Fibroblast of upper back skin (primary cell): ENCODE results near the gene PAPSS2.
A peak's percentile ranks its signal among the peaks of the same experiment; 100 is the strongest.
"Not testable (repeated sequence)": the region's sequence is repeated elsewhere in the genome, so short reads cannot be mapped to it uniquely, and the experiment has no call there.

ENCODE experiments used
- DNase-seq: peaks from one replicate; pipeline ENCODE4 v3.0.0-alpha.2; 2013

The PAPSS2 gene

GRCh38 chr10:87712913-87713616 lies 53.4 kb downstream of the PAPSS2 start:
- DNase-seq, result no peak

GRCh38 chr10:87713707-87714106 lies 54.0 kb downstream of the PAPSS2 start:
- DNase-seq, result no peak

DNA sequence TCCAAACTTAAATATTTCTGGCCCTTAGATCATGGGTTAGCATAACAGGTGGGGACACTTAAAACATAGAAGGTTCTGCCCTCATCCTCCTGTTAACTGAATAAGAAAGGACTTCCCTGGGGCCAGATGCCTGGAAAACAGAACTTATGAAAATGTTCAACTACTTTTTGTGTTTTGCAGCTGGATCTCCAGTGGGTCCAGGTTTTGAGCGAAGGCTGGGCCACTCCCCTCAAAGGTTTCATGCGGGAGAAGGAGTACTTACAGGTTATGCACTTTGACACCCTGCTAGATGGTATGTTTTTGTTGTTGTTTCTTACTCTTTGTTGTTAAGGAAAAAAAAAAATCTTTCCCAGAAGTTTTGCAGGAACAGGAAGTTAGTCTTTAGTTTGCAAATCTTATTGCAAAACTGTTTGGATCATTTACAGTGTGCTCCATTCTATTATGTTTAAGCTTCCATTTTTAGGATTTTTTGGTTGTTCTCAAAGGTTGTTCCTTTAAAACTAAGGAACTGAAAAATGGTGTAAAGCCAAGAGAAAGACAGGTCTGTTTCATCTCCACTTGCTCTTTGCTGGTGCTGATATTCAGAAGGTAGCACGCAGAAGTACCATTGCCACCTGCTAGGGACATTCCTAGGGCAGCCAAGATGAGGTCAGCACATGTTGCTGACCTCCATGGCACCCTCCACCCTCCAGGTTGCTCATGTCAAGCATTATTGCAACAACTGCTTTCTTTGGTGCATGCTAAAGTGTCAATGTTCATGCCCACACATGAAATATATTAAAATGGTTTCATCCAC lies 56.1 kb downstream of the PAPSS2 start:
- no peak for DNase-seq

- DNase-seq, result no peak
Observed at GRCh38 chr10:87716348-87716670, 56.6 kb downstream of the PAPSS2 start.

- no peak for DNase-seq
Observed at GRCh38 chr10:87720665-87721064, 61.0 kb downstream of the PAPSS2 start.

DNA sequence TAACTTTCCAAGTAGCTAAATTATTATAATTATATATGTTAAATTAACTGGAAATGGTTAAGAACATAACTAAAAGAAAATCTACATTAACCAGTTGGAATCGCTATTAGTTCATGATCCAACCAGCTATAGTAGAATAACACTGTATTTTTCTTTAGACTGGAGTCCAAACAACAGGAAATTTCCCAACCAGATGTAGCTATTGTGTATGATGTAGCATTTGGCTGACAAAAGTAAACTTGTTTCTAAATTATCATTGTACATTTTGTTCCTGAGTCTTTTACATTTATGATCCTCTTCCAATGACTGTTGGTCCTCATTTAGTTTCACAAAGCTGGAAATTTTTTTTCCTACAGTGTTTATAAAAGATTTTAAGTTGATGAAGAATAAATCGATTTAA lies 62.1 kb downstream of the PAPSS2 start:
- no peak for DNase-seq

- DNase-seq, result no peak
Observed at GRCh38 chr10:87722716-87723115, 63.0 kb downstream of the PAPSS2 start.

GRCh38 chr10:87723500-87723899 lies 63.8 kb downstream of the PAPSS2 start:
- no peak for DNase-seq

DNA sequence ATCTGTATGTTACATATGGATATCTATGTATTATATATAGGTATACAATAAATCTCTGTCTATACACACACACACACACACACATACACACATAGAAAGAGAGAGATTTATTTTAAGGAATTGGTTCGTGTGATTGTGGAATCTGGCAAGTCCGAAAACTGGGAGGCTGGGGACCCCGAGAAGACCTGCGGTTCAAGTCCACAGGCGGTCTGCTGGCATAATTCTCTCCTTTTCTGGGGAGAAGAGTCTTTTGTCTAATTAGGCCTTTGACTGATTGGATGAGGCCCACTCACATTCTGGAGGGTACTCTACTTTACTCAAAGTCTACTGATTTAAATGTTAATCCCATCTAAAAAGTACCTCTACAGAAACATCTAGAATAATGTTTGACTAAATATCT lies 65.1 kb downstream of the PAPSS2 start:
- DNase-seq, result no peak

DNA sequence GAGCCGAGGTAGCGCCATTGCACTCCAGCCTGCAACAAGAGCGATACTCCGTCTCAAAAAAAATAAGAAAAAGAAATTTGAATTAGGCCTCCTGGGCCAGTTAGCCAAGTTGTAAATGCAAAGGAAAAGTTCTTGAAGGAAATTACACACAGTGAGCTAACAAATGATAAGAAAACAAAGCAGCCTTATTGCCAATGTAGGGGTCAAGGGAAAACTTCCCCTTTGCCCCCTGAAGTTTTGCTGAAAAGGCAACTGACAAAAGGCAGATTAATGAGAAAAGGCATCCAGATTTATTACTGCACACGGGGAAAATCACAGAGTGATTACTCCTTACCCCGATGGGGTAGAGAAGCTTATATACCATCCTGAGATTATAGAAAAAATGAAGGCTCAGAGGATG lies 70.3 kb downstream of the PAPSS2 start:
- no peak for DNase-seq

- DNase-seq, result no peak
Observed at GRCh38 chr10:87733081-87733480, 73.4 kb downstream of the PAPSS2 start.

DNA sequence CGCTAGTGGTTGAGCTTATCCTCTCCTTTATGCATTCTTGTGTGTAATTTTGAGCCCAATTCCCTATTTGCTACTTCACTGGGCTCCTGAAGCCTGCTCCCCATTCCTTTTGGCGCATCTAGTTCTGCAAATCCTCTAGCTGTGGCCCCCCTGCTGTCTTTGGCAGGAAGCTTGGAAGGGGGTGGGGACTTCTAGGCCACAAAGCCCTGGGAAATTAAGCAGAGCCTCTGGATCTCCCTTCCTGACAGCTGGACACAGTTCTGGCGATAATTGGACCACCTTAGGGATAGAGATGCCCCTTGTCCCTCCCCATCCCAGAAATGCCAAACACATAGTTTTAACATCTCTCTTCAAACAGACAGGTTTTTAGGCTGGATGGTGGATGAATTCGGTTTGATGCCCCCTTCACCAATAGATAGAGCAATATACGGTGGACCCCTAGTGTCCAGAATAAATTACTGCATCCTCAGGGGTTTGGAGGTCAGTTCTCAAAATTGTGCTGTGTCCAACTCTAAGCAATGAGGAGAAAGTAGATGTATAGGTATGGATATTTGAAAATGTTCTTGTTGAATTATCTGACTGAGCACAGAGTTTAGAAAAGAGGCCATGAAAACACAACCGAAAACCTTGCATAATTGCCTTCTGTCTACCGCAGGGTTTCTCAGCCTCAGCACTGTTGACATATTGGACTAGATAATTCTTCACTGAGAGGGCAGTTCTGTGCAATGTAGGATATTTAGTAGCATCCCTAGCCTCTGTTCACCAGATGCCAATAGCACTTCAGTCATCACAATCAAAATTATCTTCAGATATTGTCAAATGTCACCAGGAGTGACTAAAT lies 75.5 kb downstream of the PAPSS2 start:
- DNase-seq, result peak; percentile 68

DNA sequence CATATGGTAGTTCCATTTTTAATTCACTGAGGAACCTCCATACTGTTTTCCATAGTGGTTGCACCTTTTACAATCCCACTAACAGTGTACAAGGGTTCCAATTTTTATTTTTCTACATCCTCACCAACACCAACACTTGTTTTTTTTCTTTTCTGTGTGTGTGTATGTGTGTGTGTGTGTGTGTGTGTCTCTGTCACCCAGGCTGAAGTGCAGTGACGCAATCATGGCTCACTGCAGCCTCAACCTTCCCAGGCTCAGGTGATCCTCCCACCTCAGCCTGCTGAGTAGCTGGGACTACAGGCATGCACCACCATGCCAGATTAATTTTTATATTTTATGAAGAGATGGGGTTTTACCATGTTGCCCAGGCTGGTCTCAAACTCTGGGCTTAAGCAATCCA lies 78.6 kb downstream of the PAPSS2 start:
- not testable (repeated sequence) for DNase-seq

DNA sequence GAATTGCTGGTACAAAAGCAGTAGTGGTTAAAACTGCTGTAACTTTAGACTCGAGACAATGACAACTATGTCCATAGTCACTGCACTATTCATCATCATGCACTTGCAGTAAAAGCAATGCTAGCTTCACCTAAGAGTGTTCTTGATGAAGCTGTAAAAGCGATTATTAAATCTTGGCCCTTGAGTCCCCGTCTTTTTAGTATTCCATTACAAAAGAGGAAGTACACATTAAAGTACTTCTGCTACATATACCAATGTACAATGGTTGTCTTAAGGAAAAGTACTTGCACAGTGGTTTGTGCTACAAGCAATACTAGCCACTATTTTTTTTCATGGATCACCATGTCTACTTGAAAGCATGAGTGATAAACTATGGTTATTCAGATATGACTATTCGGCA lies 80.0 kb downstream of the PAPSS2 start:
- no peak for DNase-seq

DNA sequence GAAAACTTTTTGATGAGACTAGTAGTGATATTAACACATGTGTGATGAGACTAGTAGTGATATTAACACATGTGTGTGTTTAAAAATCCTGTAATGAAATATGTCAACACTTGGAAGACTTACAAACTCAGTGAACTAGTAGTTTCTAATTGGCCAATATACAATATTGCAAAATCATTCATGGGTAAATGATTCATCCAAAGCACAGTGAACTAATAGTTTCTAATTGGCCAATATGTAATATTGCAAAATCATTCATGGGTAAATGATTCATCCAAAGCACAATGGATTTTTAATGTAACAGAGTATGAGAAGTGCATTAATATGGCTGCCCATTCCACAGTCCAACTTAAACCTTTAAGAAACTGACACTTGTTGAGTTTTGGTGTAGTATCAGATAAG lies 80.6 kb downstream of the PAPSS2 start:
- peak; percentile 82 for DNase-seq

GRCh38 chr10:87742992-87743610 lies 83.4 kb downstream of the PAPSS2 start:
- not testable (repeated sequence) for DNase-seq

DNA sequence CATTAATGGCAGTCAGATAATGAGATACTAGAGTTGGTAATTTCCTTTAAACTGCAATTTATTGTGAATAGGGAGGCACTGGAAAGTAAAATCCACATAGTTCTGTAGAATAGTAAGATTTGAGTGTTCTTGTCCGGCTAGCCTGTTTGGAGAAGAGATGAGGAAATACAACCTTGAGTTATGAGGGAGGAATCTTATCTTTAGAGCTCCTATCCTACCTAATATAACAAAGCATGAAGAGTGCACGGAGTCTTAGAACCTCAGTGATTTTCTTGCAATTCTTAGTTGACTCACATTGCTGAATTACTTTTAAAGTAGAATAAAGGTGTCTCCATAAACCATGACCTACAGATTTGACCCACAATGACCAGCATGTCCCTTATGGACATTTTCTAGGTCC lies 84.9 kb downstream of the PAPSS2 start:
- DNase-seq, result no peak

GRCh38 chr10:87746911-87747310 lies 87.2 kb downstream of the PAPSS2 start:
- no peak for DNase-seq

DNA sequence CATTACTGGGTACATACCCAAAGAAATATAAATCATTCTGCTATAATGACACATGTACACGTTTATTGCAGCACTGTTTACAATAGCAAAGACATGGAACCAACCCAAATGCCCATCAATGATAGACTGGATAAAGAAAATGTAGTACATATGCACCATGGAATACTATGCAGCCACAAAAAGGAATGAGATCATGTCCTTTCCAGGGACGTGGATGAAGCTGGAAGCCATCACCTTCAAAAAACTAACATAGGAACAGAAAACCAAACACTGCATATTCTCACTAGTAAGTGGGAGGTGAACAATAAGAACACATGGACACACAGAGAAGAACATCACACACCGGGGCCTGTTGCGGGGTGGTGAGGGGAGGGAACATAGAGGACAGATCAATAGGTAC lies 88.6 kb downstream of the PAPSS2 start:
- not testable (repeated sequence) for DNase-seq

DNA sequence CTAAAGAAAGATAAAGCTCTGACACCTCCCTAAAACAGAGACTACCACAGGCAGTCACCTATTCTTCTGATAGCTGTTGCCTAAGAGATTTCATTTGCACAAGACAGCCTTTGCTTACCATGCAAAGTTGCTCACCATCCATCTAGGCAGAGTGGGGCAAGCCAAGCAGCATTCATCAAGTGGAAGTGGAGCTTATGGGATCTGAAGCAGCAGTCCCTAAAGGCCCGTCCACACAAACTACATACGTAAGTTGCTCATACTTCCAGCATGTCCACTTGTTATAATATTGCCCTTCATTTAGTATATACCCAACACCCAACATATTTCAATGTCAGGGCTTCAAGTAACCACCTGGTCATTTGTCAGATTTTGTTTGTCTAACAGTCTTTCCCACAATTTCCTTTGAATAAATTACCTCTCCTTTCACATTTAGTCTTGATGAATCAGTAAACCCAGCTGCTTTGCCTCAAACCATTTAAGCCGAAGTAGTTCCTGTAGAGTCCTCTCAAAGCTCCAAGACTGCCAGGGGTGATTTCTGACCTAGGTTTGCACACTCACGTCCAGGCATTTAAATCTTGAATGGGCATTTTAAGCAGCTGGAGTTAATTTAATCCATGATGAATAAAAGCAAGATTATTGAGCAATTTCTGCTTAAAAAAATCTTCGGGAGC lies 90.5 kb downstream of the PAPSS2 start:
- peak; percentile 91 for DNase-seq

GRCh38 chr10:87750817-87751216 lies 91.1 kb downstream of the PAPSS2 start:
- DNase-seq, result no peak

DNA sequence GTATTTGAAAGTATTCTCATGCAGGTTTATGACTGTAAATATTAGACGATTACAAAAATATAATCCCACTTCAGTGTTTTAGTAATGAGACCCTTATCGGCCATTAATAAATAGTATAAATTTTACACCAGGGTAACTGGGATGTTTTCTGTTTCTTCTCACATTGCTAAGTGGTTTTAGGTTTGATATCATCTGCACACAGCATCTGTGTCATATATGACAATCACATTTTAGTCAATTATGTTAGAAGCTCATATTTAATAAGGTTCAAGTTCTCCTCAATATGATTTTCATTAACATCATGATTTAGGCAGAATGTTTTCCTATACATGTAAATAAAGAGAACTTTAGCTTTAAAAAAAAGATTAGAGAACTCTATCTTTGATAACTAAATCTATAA lies 91.6 kb downstream of the PAPSS2 start:
- DNase-seq, result no peak

DNA sequence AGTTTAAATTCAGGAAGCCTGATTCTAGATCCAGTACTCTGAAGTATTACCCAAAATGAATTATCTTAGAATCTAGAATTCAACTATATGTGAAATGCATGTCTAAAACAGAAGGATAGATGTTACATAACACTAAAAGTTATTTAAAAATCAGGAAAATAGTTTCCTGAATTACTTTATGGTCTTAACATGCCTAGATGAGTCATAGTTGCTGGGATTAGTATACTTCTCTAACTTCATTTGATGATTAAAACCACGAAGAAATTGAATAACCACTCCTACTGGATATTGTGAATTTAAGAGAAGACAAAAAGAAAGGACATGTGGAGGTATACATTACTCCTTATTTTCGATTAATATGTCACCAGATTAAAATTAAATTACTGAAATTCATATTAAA lies 92.9 kb downstream of the PAPSS2 start:
- peak; percentile 73 for DNase-seq
